Ovary (tissue), 3 donors: ENCODE measurements around the gene ZKSCAN3.

Experiments
- CTCF ChIP-seq, 3 donors: fragments of 450-650 bp in 2 of 3; fragments of 200-600 bp in 1 of 3; IDR thresholded peaks; one replicate each; pipeline versions ENCODE4 v1.5.1 to v1.8.0; 2016 to 2022; ENCODE audit warnings: antibody characterized with exemption in 3 of 3, mild to moderate bottlenecking in 1 of 3
- EP300 ChIP-seq: sonication (generic); formaldehyde crosslinking; IDR thresholded peaks from one replicate; pipeline ENCODE4 v1.6.1; 2017; ENCODE audit warnings: antibody characterized with exemption
- POLR2A ChIP-seq: fragments of 450-650 bp; IDR thresholded peaks from one replicate; pipeline ENCODE4 v1.6.1; 2017; ENCODE audit warnings: antibody characterized with exemption, mild to moderate bottlenecking, moderate library complexity
- donor health status: DM: no; HTN: no; CAD: no.

- TF ChIP-seq CTCF (IDR thresholded peaks at IDR 0.05) (no peak), POLR2A (no peak), EP300 (no peak)
Observed at GRCh38 chr6:28351493-28351925, 1.8 kb downstream of the ZKSCAN3 start.
